HEK293 (cell line): ENCODE data around the gene OR52N5.

ENCODE experiments used
- TF ChIP-seq, protein P1 (sequence below): fragments of 450-650 bp; formaldehyde crosslinking; IDR thresholded peaks from 2 replicates; pipeline ENCODE4 v1.5.1; 2016; ENCODE audit warnings: missing biosample characterization, missing genetic modification characterization
- TF ChIP-seq, protein P2 (sequence below): fragments of 450-650 bp; formaldehyde crosslinking; IDR thresholded peaks from 2 replicates; pipeline ENCODE4 v1.5.1; 2016; ENCODE audit warnings: missing biosample characterization, missing genetic modification characterization

DNA sequence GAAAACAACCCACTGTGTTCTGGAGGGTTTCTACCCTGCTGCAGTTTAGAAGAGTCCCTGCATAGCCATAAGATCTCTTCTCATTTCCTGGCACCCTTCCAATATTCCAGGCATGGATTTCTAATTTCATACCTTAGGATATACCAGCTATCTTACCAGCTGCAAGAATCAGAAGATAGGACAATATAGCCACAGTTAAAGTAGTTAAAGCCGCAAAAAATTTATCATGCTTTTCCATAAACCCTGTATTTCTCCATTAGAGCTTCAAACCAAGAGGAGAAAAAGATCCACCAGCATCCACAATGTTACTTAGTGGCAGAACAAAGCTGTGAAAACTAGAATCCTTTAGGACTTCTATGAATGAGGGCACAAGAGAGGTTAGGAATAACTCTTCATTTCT lies 55.5 kb downstream of the OR52N5 start:
- TF ChIP-seq, protein P1, sequence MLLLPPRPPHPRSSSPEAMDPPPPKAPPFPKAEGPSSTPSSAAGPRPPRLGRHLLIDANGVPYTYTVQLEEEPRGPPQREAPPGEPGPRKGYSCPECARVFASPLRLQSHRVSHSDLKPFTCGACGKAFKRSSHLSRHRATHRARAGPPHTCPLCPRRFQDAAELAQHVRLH (tag by site-specific recombination), result no peak
- TF ChIP-seq, protein P2, sequence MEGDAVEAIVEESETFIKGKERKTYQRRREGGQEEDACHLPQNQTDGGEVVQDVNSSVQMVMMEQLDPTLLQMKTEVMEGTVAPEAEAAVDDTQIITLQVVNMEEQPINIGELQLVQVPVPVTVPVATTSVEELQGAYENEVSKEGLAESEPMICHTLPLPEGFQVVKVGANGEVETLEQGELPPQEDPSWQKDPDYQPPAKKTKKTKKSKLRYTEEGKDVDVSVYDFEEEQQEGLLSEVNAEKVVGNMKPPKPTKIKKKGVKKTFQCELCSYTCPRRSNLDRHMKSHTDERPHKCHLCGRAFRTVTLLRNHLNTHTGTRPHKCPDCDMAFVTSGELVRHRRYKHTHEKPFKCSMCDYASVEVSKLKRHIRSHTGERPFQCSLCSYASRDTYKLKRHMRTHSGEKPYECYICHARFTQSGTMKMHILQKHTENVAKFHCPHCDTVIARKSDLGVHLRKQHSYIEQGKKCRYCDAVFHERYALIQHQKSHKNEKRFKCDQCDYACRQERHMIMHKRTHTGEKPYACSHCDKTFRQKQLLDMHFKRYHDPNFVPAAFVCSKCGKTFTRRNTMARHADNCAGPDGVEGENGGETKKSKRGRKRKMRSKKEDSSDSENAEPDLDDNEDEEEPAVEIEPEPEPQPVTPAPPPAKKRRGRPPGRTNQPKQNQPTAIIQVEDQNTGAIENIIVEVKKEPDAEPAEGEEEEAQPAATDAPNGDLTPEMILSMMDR (tag by site-specific recombination), result no peak
